Neural cell (in vitro differentiated cells): Measurements from ENCODE around the gene PEX13. TPM values are rescaled to one million over a fixed set of nuclear protein-coding genes. Genes with fewer than 3 reads are reported as not detected.
"Not testable (repeated sequence)": the region's sequence is repeated elsewhere in the genome, so short reads cannot be mapped to it uniquely, and the experiment has no call there.

Experiments used
- H2AFZ ChIP-seq: fragments of 200-600, 300-800 bp; sonication (generic), shearing (Covaris generic); 2 replicates; pipeline ENCODE4 v1.6.0; 2014; ENCODE audit warnings: low read depth, mild to moderate bottlenecking, antibody characterized with exemption, low read length, moderate library complexity
- H3F3A ChIP-seq: fragments of 200-600 bp; shearing (Covaris generic); 2 replicates; pipeline ENCODE4 v1.6.1; 2016; ENCODE audit warnings: mild to moderate bottlenecking, moderate library complexity, mixed read lengths, antibody characterized with exemption, low read length; ENCODE audit not compliant: insufficient read depth, poor library complexity, severe bottlenecking
- H3K27ac ChIP-seq: fragments of 200-600, 300-800 bp; sonication (generic), shearing (Covaris generic); 2 replicates; pipeline ENCODE4 v1.5.1; 2014; ENCODE audit warnings: mild to moderate bottlenecking, low read length, moderate library complexity
- H3K27me3 ChIP-seq: fragments of 300-800, 200-600 bp; sonication (generic), shearing (Covaris generic); 2 replicates; pipeline ENCODE4 v1.6.0; 2014; ENCODE audit warnings: mild to moderate bottlenecking, low read depth, low read length, moderate library complexity; ENCODE audit not compliant: insufficient read depth
- H3K36me3 ChIP-seq: fragments of 300-800, 200-600 bp; sonication (generic), shearing (Covaris generic); 2 replicates; pipeline ENCODE4 v1.5.1; 2014; ENCODE audit warnings: mild to moderate bottlenecking, antibody characterized with exemption, low read length, moderate library complexity; ENCODE audit not compliant: insufficient read depth
- H3K4me2 ChIP-seq: fragments of 300-800, 200-600 bp; sonication (generic), shearing (Covaris generic); 2 replicates; pipeline ENCODE4 v1.6.0; 2014; ENCODE audit warnings: mild to moderate bottlenecking, low read length
- H3K4me3 ChIP-seq: fragments of 300-800, 200-600 bp; sonication (generic), shearing (Covaris generic); 2 replicates; pipeline ENCODE4 v1.5.1; 2014; ENCODE audit warnings: mild to moderate bottlenecking, low read length, moderate library complexity
- H3K79me2 ChIP-seq: fragments of 200-600 bp; shearing (Covaris generic); replicated peaks from 2 replicates; pipeline ENCODE4 v1.6.0; 2014; ENCODE audit warnings: mild to moderate bottlenecking, low read length, moderate library complexity; ENCODE audit not compliant: insufficient read depth
- H3K9ac ChIP-seq: fragments of 300-800, 200-600 bp; sonication (generic), shearing (Covaris generic); 2 replicates; pipeline ENCODE4 v1.6.1; 2016; ENCODE audit warnings: mild to moderate bottlenecking, low read length, mixed read lengths
- H3K9me2 ChIP-seq: fragments of 200-600 bp; shearing (Covaris generic); 2 replicates; pipeline ENCODE4 v1.6.1; 2016; ENCODE audit warnings: mild to moderate bottlenecking, low read length, mixed read lengths; ENCODE audit not compliant: insufficient read depth
- H3K9me3 ChIP-seq: fragments of 200-600, 300-800 bp; sonication (generic), shearing (Covaris generic); 2 replicates; pipeline ENCODE4 v1.6.1; 2016; ENCODE audit warnings: mild to moderate bottlenecking, mixed run types, low read length, moderate library complexity, mixed read lengths
- H4K20me1 ChIP-seq: fragments of 200-600 bp; shearing (Covaris generic); 2 replicates; pipeline ENCODE4 v1.6.1; 2016; ENCODE audit warnings: mild to moderate bottlenecking, mixed run types; ENCODE audit not compliant: insufficient read depth
- EP300 ChIP-seq: fragments of 450-650 bp; conservative IDR thresholded peaks from 2 replicates; pipeline ENCODE4 v1.6.1; 2014; ENCODE audit warnings: antibody characterized with exemption, mild to moderate bottlenecking, moderate library complexity; ENCODE audit not compliant: poor library complexity, severe bottlenecking
- EZH2 ChIP-seq: fragments of 200-600, 300-800 bp; shearing (Covaris generic), sonication (generic); IDR thresholded peaks from 2 replicates; pipeline ENCODE4 v1.6.1; 2014; ENCODE audit warnings: antibody characterized with exemption, low read length, borderline replicate concordance, mild to moderate bottlenecking; ENCODE audit not compliant: insufficient read depth, poor library complexity, severe bottlenecking
- MXI1 ChIP-seq: fragments of 450-650 bp; conservative IDR thresholded peaks from 2 replicates; pipeline ENCODE4 v1.6.1; 2014; ENCODE audit warnings: antibody characterized with exemption, mild to moderate bottlenecking; ENCODE audit not compliant: poor library complexity, severe bottlenecking
- POLR2AphosphoS5 ChIP-seq: IDR thresholded peaks from 2 replicates; pipeline ENCODE4 v1.6.1; 2012
- RAD21 ChIP-seq: fragments of 450-650 bp; conservative IDR thresholded peaks from 2 replicates; pipeline ENCODE4 v1.6.1; 2014; ENCODE audit warnings: antibody characterized with exemption, mild to moderate bottlenecking, moderate library complexity
- SMC3 ChIP-seq: fragments of 450-650 bp; conservative IDR thresholded peaks from 2 replicates; pipeline ENCODE4 v1.6.1; 2014; ENCODE audit warnings: antibody characterized with exemption, mild to moderate bottlenecking, moderate library complexity; ENCODE audit not compliant: poor library complexity
- TAF1 ChIP-seq: IDR thresholded peaks from 2 replicates; pipeline ENCODE4 v1.6.1; 2012; ENCODE audit warnings: low read depth
- polyA plus RNA-seq: library from polyadenylated mRNA; depleted of rRNA; stranded (reverse); fragments of >200 nt; gene quantifications from 2 replicates; pipeline ENCODE4 v1.2.3, GENCODE V29; 2014
- TF ChIP-seq, protein P1 (sequence below): fragments of 450-650 bp; IDR thresholded peaks from 2 replicates; pipeline ENCODE4 v1.5.1; 2014; ENCODE audit warnings: antibody characterized with exemption, mild to moderate bottlenecking, moderate library complexity; ENCODE audit not compliant: poor library complexity, severe bottlenecking
- TF ChIP-seq, protein P2 (sequence below): IDR thresholded peaks from 2 replicates; pipeline ENCODE4 v1.6.1; 2012; ENCODE audit warnings: borderline replicate concordance

The PEX13 gene
- polyA plus RNA-seq, 1 donor from 2014 or later: 95.6 TPM

- not testable (repeated sequence) for H2AFZ ChIP-seq, H3K27ac ChIP-seq, H3K4me3 ChIP-seq, H3K9ac ChIP-seq, H3K4me2 ChIP-seq, H4K20me1 ChIP-seq, H3K9me2 ChIP-seq, H3F3A ChIP-seq, H3K79me2 ChIP-seq, H3K27me3 ChIP-seq, H3K9me3 ChIP-seq
- peaks cover 13% of the 10 kb centered on the region for H3K36me3 ChIP-seq
These were observed 19.1 kb downstream of the PEX13 start for GRCh38 chr2:61036643-61037042.

GRCh38 chr2:61042807-61043206, 25.3 kb downstream of the PEX13 start:
- peaks cover 4% of the 10 kb centered on the region for H3K79me2 ChIP-seq
- H3K27me3 ChIP-seq: no peaks in the 10 kb centered on the region
- no peak overlapping the region for H3K4me3 ChIP-seq
- no peaks in the 10 kb centered on the region for H3K9me3 ChIP-seq
- H3K9ac ChIP-seq: no peak overlapping the region
- H3F3A ChIP-seq: no peaks in the 10 kb centered on the region
- H3K9me2 ChIP-seq: no peaks in the 10 kb centered on the region
- TF ChIP-seq, protein P1, sequence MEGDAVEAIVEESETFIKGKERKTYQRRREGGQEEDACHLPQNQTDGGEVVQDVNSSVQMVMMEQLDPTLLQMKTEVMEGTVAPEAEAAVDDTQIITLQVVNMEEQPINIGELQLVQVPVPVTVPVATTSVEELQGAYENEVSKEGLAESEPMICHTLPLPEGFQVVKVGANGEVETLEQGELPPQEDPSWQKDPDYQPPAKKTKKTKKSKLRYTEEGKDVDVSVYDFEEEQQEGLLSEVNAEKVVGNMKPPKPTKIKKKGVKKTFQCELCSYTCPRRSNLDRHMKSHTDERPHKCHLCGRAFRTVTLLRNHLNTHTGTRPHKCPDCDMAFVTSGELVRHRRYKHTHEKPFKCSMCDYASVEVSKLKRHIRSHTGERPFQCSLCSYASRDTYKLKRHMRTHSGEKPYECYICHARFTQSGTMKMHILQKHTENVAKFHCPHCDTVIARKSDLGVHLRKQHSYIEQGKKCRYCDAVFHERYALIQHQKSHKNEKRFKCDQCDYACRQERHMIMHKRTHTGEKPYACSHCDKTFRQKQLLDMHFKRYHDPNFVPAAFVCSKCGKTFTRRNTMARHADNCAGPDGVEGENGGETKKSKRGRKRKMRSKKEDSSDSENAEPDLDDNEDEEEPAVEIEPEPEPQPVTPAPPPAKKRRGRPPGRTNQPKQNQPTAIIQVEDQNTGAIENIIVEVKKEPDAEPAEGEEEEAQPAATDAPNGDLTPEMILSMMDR: no peak
- TF ChIP-seq TAF1 (no peak), EZH2 (no peak), RAD21 (no peak), MXI1 (no peak), EP300 (no peak), SMC3 (no peak), POLR2AphosphoS5 (no peak)
- TF ChIP-seq, protein P2, sequence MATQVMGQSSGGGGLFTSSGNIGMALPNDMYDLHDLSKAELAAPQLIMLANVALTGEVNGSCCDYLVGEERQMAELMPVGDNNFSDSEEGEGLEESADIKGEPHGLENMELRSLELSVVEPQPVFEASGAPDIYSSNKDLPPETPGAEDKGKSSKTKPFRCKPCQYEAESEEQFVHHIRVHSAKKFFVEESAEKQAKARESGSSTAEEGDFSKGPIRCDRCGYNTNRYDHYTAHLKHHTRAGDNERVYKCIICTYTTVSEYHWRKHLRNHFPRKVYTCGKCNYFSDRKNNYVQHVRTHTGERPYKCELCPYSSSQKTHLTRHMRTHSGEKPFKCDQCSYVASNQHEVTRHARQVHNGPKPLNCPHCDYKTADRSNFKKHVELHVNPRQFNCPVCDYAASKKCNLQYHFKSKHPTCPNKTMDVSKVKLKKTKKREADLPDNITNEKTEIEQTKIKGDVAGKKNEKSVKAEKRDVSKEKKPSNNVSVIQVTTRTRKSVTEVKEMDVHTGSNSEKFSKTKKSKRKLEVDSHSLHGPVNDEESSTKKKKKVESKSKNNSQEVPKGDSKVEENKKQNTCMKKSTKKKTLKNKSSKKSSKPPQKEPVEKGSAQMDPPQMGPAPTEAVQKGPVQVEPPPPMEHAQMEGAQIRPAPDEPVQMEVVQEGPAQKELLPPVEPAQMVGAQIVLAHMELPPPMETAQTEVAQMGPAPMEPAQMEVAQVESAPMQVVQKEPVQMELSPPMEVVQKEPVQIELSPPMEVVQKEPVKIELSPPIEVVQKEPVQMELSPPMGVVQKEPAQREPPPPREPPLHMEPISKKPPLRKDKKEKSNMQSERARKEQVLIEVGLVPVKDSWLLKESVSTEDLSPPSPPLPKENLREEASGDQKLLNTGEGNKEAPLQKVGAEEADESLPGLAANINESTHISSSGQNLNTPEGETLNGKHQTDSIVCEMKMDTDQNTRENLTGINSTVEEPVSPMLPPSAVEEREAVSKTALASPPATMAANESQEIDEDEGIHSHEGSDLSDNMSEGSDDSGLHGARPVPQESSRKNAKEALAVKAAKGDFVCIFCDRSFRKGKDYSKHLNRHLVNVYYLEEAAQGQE: no peak
- H3K4me2 ChIP-seq: no peak overlapping the region
- no peak overlapping the region for H3K27ac ChIP-seq
- H3K36me3 ChIP-seq: peaks cover 6% of the 10 kb centered on the region
- no peaks in the 10 kb centered on the region for H4K20me1 ChIP-seq
- no peak overlapping the region for H2AFZ ChIP-seq

GRCh38 chr2:61044636-61045035, 27.1 kb downstream of the PEX13 start:
- H3K27me3 ChIP-seq: no peaks in the 10 kb centered on the region
- H2AFZ ChIP-seq: no peak overlapping the region
- no peaks in the 10 kb centered on the region for H3K9me2 ChIP-seq
- peaks cover 4% of the 10 kb centered on the region for H3K79me2 ChIP-seq
- no peak overlapping the region for H3K4me2 ChIP-seq
- H3K4me3 ChIP-seq: no peak overlapping the region
- H3K9ac ChIP-seq: no peak overlapping the region
- peaks cover 9% of the 10 kb centered on the region for H3K36me3 ChIP-seq
- no peak overlapping the region for H3K27ac ChIP-seq
- H4K20me1 ChIP-seq: no peaks in the 10 kb centered on the region
- TF ChIP-seq RAD21 (no peak), SMC3 (no peak), EZH2 (no peak), EP300 (no peak), MXI1 (no peak), TAF1 (no peak), POLR2AphosphoS5 (no peak)
- TF ChIP-seq, protein P2: no peak
- TF ChIP-seq, protein P1: no peak
- no peaks in the 10 kb centered on the region for H3F3A ChIP-seq
- no peaks in the 10 kb centered on the region for H3K9me3 ChIP-seq
